DND-41 (cell line): ENCODE data around the gene ZBED5.

ENCODE experiments used
- ATAC-seq: fragments of 200-7000 bp; cut with Tn5 transposase; 3 replicates; pipeline ENCODE4 v1.9.1; 2021; ENCODE audit warnings: low read depth; ENCODE audit not compliant: insufficient read depth
- DNase-seq: peaks from one replicate; pipeline ENCODE4 v3.0.0-alpha.2; 2020
- H2AFZ ChIP-seq: 2 replicates; pipeline ENCODE4 v1.6.0; 2012; ENCODE audit warnings: low read depth, low read length
- H3K27ac ChIP-seq: 2 replicates; pipeline ENCODE4 v1.5.1; 2012; ENCODE audit warnings: low read length, inconsistent platforms
- H3K27me3 ChIP-seq: fragments of 200-600 bp; sonication (generic); 2 replicates; pipeline ENCODE4 v1.6.0; 2012; ENCODE audit warnings: low read length, mild to moderate bottlenecking, inconsistent platforms; ENCODE audit not compliant: insufficient read depth, poor library complexity
- H3K36me3 ChIP-seq: 2 replicates; pipeline ENCODE4 v1.5.1; 2012; ENCODE audit warnings: low read length, inconsistent platforms; ENCODE audit not compliant: insufficient read depth
- H3K4me1 ChIP-seq: 2 replicates; pipeline ENCODE4 v1.5.1; 2012; ENCODE audit warnings: mild to moderate bottlenecking, low read length; ENCODE audit not compliant: insufficient read depth
- H3K4me2 ChIP-seq: 2 replicates; pipeline ENCODE4 v1.6.0; 2012; ENCODE audit warnings: mild to moderate bottlenecking, moderate library complexity, low read length, inconsistent platforms; ENCODE audit not compliant: insufficient read depth
- H3K4me3 ChIP-seq, 2 experiments: fragments of 200-600 bp in 1 of 2; shearing (Covaris generic) in 1 of 2; 2 replicates each; pipeline ENCODE4 v1.5.1; 2012 to 2016; ENCODE audit warnings: inconsistent platforms in 2 of 2, low read length in 2 of 2, mild to moderate bottlenecking in 2 of 2, low read depth in 1 of 2, moderate library complexity in 1 of 2
- H3K79me2 ChIP-seq: 2 replicates; pipeline ENCODE4 v1.6.0; 2012; ENCODE audit warnings: low read length, inconsistent platforms; ENCODE audit not compliant: insufficient read depth
- H3K9ac ChIP-seq: 2 replicates; pipeline ENCODE4 v1.6.0; 2012; ENCODE audit warnings: low read depth, mild to moderate bottlenecking, inconsistent platforms, low read length, moderate library complexity
- H3K9me3 ChIP-seq: 2 replicates; pipeline ENCODE4 v1.5.1; 2012; ENCODE audit warnings: low read length, moderate library complexity, mild to moderate bottlenecking, inconsistent platforms; ENCODE audit not compliant: insufficient read depth, severe bottlenecking
- H4K20me1 ChIP-seq: 2 replicates; pipeline ENCODE4 v1.6.0; 2012; ENCODE audit warnings: low read length; ENCODE audit not compliant: insufficient read depth
- EZH2 ChIP-seq: IDR thresholded peaks from 3 replicates; pipeline ENCODE4 v1.6.1; 2012; ENCODE audit warnings: borderline replicate concordance, low read depth, mild to moderate bottlenecking, moderate library complexity, low read length, inconsistent platforms; ENCODE audit not compliant: severe bottlenecking
- TF ChIP-seq, protein P1 (sequence below): IDR thresholded peaks from 2 replicates; pipeline ENCODE4 v1.5.1; 2012; ENCODE audit warnings: borderline replicate concordance, low read length, moderate library complexity, mild to moderate bottlenecking; ENCODE audit not compliant: poor library complexity, severe bottlenecking; ENCODE audit errors: extremely low read depth

The ZBED5 gene

GRCh38 chr11:10806206-10806605 lies 51.6 kb downstream of the ZBED5 start:
- H3K79me2 ChIP-seq = peaks cover 61% of the 10 kb centered on the region
- no peaks in the 10 kb centered on the region for H3K27me3 ChIP-seq
- peak overlapping the region in 1 of 2 experiments; percentile 92; a peak in 3 of 4 replicates for H3K4me3 ChIP-seq
- peaks cover 61% of the 10 kb centered on the region for H3K4me1 ChIP-seq
- peak overlapping the region; percentile 76 for H3K4me2 ChIP-seq
- no peaks in the 10 kb centered on the region for H3K9me3 ChIP-seq
- no peak for ATAC-seq
- H4K20me1 ChIP-seq = peaks cover 38% of the 10 kb centered on the region; the same call in 1 of the 2 replicates
- H3K9ac ChIP-seq = peak overlapping the region; percentile 100; the same call in 1 of the 2 replicates
- H3K27ac ChIP-seq = no peak overlapping the region
- no peak for DNase-seq
- H3K36me3 ChIP-seq = peaks cover 71% of the 10 kb centered on the region
- no peak overlapping the region for H2AFZ ChIP-seq
- TF ChIP-seq, protein P1, sequence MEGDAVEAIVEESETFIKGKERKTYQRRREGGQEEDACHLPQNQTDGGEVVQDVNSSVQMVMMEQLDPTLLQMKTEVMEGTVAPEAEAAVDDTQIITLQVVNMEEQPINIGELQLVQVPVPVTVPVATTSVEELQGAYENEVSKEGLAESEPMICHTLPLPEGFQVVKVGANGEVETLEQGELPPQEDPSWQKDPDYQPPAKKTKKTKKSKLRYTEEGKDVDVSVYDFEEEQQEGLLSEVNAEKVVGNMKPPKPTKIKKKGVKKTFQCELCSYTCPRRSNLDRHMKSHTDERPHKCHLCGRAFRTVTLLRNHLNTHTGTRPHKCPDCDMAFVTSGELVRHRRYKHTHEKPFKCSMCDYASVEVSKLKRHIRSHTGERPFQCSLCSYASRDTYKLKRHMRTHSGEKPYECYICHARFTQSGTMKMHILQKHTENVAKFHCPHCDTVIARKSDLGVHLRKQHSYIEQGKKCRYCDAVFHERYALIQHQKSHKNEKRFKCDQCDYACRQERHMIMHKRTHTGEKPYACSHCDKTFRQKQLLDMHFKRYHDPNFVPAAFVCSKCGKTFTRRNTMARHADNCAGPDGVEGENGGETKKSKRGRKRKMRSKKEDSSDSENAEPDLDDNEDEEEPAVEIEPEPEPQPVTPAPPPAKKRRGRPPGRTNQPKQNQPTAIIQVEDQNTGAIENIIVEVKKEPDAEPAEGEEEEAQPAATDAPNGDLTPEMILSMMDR = no peak
- TF ChIP-seq EZH2 = no peak

GRCh38 chr11:10805741-10806140 lies 52.1 kb downstream of the ZBED5 start:
- H3K79me2 ChIP-seq = peaks cover 61% of the 10 kb centered on the region
- H3K4me2 ChIP-seq = peak overlapping the region; percentile 76
- peak overlapping the region in 1 of 2 experiments; percentile 92; a peak in 2 of 4 replicates for H3K4me3 ChIP-seq
- H3K36me3 ChIP-seq = peaks cover 75% of the 10 kb centered on the region
- DNase-seq (no peak), ATAC-seq (no peak)
- H2AFZ ChIP-seq = no peak overlapping the region
- no peaks in the 10 kb centered on the region for H3K27me3 ChIP-seq
- H3K4me1 ChIP-seq = peaks cover 61% of the 10 kb centered on the region
- H3K27ac ChIP-seq = no peak overlapping the region
- peaks cover 38% of the 10 kb centered on the region; the same call in 1 of the 2 replicates for H4K20me1 ChIP-seq
- TF ChIP-seq EZH2 = no peak
- TF ChIP-seq, protein P1 = no peak
- no peaks in the 10 kb centered on the region for H3K9me3 ChIP-seq
- peak overlapping the region; percentile 100; the same call in 1 of the 2 replicates for H3K9ac ChIP-seq

DNA sequence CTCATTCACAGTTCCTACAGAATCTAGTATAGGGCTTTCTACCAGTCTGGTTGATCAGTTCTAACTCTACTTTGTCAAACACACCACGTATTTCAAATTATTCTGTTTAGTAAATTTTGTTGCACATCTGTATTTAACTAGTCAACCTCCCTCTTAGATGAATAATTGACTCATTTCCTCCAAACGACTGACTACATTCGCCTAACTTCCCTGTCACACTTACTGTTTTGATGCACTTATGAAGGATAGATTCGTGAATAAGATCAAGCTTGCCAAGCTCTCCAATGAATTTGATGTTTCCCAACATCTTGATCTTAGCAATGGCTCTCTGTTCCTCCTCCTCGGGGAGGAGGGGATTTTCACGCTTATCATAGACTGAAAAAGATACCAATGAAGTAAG lies 54.2 kb downstream of the ZBED5 start:
- Histone ChIP-seq H3K27me3 (no peaks in the 10 kb centered on the region), H2AFZ (no peak overlapping the region), H3K9ac (no peak overlapping the region), H3K9me3 (no peaks in the 10 kb centered on the region), H3K4me3 (no peak overlapping the region), H3K4me1 (peaks cover 48% of the 10 kb centered on the region), H3K27ac (no peak overlapping the region), H4K20me1 (peaks cover 54% of the 10 kb centered on the region), H3K36me3 (peaks cover 96% of the 10 kb centered on the region), H3K79me2 (peaks cover 58% of the 10 kb centered on the region), H3K4me2 (peak overlapping the region; percentile 76; the same call in 1 of the 2 replicates)
- no peak for TF ChIP-seq EZH2
- TF ChIP-seq, protein P1 = no peak
- DNase-seq (no peak), ATAC-seq (no peak)
